Kidney tubule cell (primary cell): ENCODE data around the gene DDR2.
"Not testable (repeated sequence)": the region's sequence is repeated elsewhere in the genome, so short reads cannot be mapped to it uniquely, and the experiment has no call there.

Experiments used
- DNase-seq: peaks from one replicate; pipeline ENCODE4 v3.0.0-alpha.2; 2018; ENCODE audit warnings: low spot score

Gene DDR2

GRCh38 chr1:162724583-162725120 is 92.4 kb downstream of the DDR2 start:
- DNase-seq, result no peak

GRCh38 chr1:162725301-162725837 is 93.1 kb downstream of the DDR2 start:
- DNase-seq, result no peak

- no peak for DNase-seq
Observed at GRCh38 chr1:162726555-162726954, 94.3 kb downstream of the DDR2 start.

- DNase-seq, result not testable (repeated sequence)
Observed at GRCh38 chr1:162727493-162727892, 95.2 kb downstream of the DDR2 start.

- no peak for DNase-seq
Observed at GRCh38 chr1:162728573-162728972, 96.3 kb downstream of the DDR2 start.

GRCh38 chr1:162729195-162729774 is 97.0 kb downstream of the DDR2 start:
- not testable (repeated sequence) for DNase-seq

GRCh38 chr1:162732094-162732493 is 99.8 kb downstream of the DDR2 start:
- DNase-seq, result no peak

GRCh38 chr1:162732566-162733335 is 100.5 kb downstream of the DDR2 start:
- no peak for DNase-seq

GRCh38 chr1:162733336-162733590 is 101.0 kb downstream of the DDR2 start:
- DNase-seq, result no peak

- no peak for DNase-seq
Observed at GRCh38 chr1:162734047-162734446, 101.8 kb downstream of the DDR2 start.

GRCh38 chr1:162736184-162736583 is 103.9 kb downstream of the DDR2 start:
- no peak for DNase-seq

GRCh38 chr1:162736633-162737067 is 104.4 kb downstream of the DDR2 start:
- no peak for DNase-seq

GRCh38 chr1:162740755-162741154 is 108.5 kb downstream of the DDR2 start:
- no peak for DNase-seq

GRCh38 chr1:162741574-162741973 is 109.3 kb downstream of the DDR2 start:
- DNase-seq, result no peak

GRCh38 chr1:162746264-162746942 is 114.1 kb downstream of the DDR2 start:
- DNase-seq, result not testable (repeated sequence)

- no peak for DNase-seq
Observed at GRCh38 chr1:162753001-162753658, 120.9 kb downstream of the DDR2 start.

GRCh38 chr1:162753998-162754585 is 121.8 kb downstream of the DDR2 start:
- DNase-seq, result no peak

- DNase-seq, result no peak
Observed at GRCh38 chr1:162755306-162755705, 123.0 kb downstream of the DDR2 start.

GRCh38 chr1:162756523-162756922 is 124.3 kb downstream of the DDR2 start:
- peak; percentile 35 for DNase-seq

- DNase-seq, result no peak
Observed at GRCh38 chr1:162757476-162757875, 125.2 kb downstream of the DDR2 start.

- DNase-seq, result no peak
Observed at GRCh38 chr1:162765788-162766187, 133.5 kb downstream of the DDR2 start.

- no peak for DNase-seq
Observed at GRCh38 chr1:162772571-162773154, 140.4 kb downstream of the DDR2 start.
